ENCODE data around the gene PANK2. TPM values are rescaled to one million over a fixed set of nuclear protein-coding genes. Genes with fewer than 3 reads are reported as not detected.

The PANK2 gene
- total RNA-seq, 1 donor from 2014 or later: 59.3 TPM

DNA sequence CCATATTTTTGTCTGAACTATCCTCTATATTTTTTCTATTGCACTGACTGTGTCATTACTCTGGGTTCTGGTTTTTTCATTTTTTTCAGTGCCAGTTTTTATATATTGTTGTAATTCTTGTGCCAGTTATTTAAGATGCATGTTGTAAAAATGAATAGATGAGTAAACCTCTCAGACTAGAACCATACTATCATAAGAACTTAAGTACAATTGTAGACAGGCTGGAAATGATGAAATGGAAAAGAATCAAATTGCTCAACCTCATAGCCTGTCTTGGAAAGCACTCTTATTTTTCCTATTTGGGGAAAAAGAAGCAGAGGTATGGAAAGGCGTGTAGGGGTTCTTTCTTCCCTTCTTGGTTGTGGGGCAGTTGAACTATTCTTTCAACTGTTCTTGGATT is 30.2 kb downstream of the PANK2 start:
- no peak for FAIRE-seq
- Mint-ChIP-seq H3K27ac (ENCODE audit: unreplicated experiment) (no peak overlapping the region), H3K9me3 (ENCODE audit: unreplicated experiment) (no peaks in the 10 kb centered on the region), H3K4me3 (ENCODE audit: unreplicated experiment) (no peak overlapping the region), H3K4me1 (ENCODE audit: low read depth, unreplicated experiment) (peaks cover 35% of the 10 kb centered on the region), H3K36me3 (ENCODE audit: low read depth, unreplicated experiment) (peaks cover 18% of the 10 kb centered on the region), H3K27me3 (ENCODE audit: low read depth, unreplicated experiment) (no peaks in the 10 kb centered on the region)
- Histone ChIP-seq H3K36me3 (ENCODE audit: insufficient read depth, low read length) (peaks cover 54% of the 10 kb centered on the region), H4K20me1 (ENCODE audit: insufficient read depth, low read length) (peaks cover 87% of the 10 kb centered on the region), H3K4me1 (ENCODE audit: insufficient read depth, low read length) (peaks cover 10% of the 10 kb centered on the region), H3K9me3 (ENCODE audit: insufficient read depth, low read depth, low read length) (no peaks in the 10 kb centered on the region), H3K4me3 (ENCODE audit: insufficient read depth, low read depth, low read length) (no peak overlapping the region), H3K27ac (ENCODE audit: low read depth, low read length) (no peak overlapping the region), H3K9ac (ENCODE audit: low read length) (no peak overlapping the region), H3K79me2 (ENCODE audit: insufficient read depth, low read length) (peaks cover 92% of the 10 kb centered on the region), H3K27me3 (ENCODE audit: insufficient read depth, low read length) (no peaks in the 10 kb centered on the region), H3K4me2 (ENCODE audit: low read length) (no peak overlapping the region), H2AFZ (ENCODE audit: low read depth, low read length) (no peak overlapping the region)
- no peak for TF ChIP-seq EZH2 (IDR thresholded peaks at IDR 0.05; ENCODE audit: insufficient read depth, low read length)
- TF ChIP-seq, protein P1, sequence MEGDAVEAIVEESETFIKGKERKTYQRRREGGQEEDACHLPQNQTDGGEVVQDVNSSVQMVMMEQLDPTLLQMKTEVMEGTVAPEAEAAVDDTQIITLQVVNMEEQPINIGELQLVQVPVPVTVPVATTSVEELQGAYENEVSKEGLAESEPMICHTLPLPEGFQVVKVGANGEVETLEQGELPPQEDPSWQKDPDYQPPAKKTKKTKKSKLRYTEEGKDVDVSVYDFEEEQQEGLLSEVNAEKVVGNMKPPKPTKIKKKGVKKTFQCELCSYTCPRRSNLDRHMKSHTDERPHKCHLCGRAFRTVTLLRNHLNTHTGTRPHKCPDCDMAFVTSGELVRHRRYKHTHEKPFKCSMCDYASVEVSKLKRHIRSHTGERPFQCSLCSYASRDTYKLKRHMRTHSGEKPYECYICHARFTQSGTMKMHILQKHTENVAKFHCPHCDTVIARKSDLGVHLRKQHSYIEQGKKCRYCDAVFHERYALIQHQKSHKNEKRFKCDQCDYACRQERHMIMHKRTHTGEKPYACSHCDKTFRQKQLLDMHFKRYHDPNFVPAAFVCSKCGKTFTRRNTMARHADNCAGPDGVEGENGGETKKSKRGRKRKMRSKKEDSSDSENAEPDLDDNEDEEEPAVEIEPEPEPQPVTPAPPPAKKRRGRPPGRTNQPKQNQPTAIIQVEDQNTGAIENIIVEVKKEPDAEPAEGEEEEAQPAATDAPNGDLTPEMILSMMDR (IDR thresholded peaks at IDR 0.05; ENCODE audit: insufficient read depth, low read depth, low read length): no peak
- peak; percentile 24 for DNase-seq (ENCODE audit: low read depth)

DNA sequence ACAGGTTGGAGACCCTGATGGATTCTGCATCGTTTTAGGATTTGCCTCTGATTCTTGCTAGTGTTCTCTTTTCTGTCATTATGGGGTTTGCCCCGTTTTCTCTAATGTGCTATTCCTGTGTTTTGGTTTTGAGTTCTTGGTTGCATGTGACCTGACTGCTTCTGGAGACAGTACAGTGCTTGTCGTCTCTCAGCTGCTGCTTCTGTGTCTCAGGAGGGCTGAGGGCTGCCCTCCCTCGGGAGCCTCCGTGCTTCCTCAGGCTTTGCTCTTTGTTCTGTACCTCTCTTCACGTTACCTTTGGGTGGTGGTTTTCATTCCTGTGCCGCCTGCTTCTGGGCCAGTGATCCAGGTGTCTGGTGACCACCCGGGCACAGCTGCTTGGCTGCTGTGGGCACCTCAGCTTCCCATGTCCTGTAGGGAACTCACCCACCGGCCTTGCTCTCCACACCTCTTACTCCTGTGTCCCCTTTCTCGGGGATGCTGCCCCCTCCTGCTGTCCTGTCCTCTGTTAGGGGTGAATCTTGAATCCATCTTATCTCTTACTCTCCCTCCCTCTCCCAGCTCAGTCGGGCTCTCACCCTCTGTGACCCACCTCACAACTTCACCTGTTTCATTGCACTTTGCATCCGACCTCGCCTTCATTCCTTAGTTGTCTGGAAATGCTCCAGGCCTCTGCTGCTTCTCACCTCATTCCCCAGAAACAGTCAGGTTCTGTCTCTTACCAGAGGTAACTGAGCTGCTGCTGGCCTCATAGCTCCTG is 33.2 kb downstream of the PANK2 start:
- peaks cover 46% of the 10 kb centered on the region for H3K4me1 Mint-ChIP-seq (ENCODE audit: low read depth, unreplicated experiment)
- no peak overlapping the region for H3K27ac ChIP-seq (ENCODE audit: low read depth, low read length)

More for the DNA sequence above, 33.2 kb downstream of the PANK2 start:
- H3K79me2 ChIP-seq (ENCODE audit: insufficient read depth, low read length): peaks cover 72% of the 10 kb centered on the region
- no peak for TF ChIP-seq EZH2 (IDR thresholded peaks at IDR 0.05; ENCODE audit: insufficient read depth, low read length)
- TF ChIP-seq, protein P1 (IDR thresholded peaks at IDR 0.05; ENCODE audit: insufficient read depth, low read depth, low read length): no peak
- no peak overlapping the region for H3K4me2 ChIP-seq (ENCODE audit: low read length)
- peaks cover 87% of the 10 kb centered on the region for H4K20me1 ChIP-seq (ENCODE audit: insufficient read depth, low read length)
- no peak overlapping the region for H3K4me3 Mint-ChIP-seq (ENCODE audit: unreplicated experiment)
- H3K9ac ChIP-seq (ENCODE audit: low read length): no peak overlapping the region
- H3K27ac Mint-ChIP-seq (ENCODE audit: unreplicated experiment): peak overlapping the region; percentile 8
- H3K36me3 Mint-ChIP-seq (ENCODE audit: low read depth, unreplicated experiment): peaks cover 17% of the 10 kb centered on the region
- no peak overlapping the region for H3K4me3 ChIP-seq (ENCODE audit: insufficient read depth, low read depth, low read length)
- H3K36me3 ChIP-seq (ENCODE audit: insufficient read depth, low read length): peaks cover 45% of the 10 kb centered on the region
- H3K9me3 ChIP-seq (ENCODE audit: insufficient read depth, low read depth, low read length): no peaks in the 10 kb centered on the region
- H2AFZ ChIP-seq (ENCODE audit: low read depth, low read length): no peak overlapping the region
- H3K27me3 Mint-ChIP-seq (ENCODE audit: low read depth, unreplicated experiment): no peaks in the 10 kb centered on the region
- no peaks in the 10 kb centered on the region for H3K27me3 ChIP-seq (ENCODE audit: insufficient read depth, low read length)
- FAIRE-seq (no peak), DNase-seq (ENCODE audit: low read depth) (no peak)
- H3K9me3 Mint-ChIP-seq (ENCODE audit: unreplicated experiment): no peaks in the 10 kb centered on the region
- H3K4me1 ChIP-seq (ENCODE audit: insufficient read depth, low read length): peaks cover 12% of the 10 kb centered on the region
